Stimulated activated CD8-positive, alpha-beta memory T cell treated with anti-CD3 and anti-CD28 coated beads, Interleukin-4, amount 100 ng/mL, for 24 hours (primary cell): Measurements from ENCODE around the gene NT5DC1.
"Not testable (repeated sequence)": the region's sequence is repeated elsewhere in the genome, so short reads cannot be mapped to it uniquely, and the experiment has no call there.

Source experiments
- DNase-seq: peaks from one replicate; pipeline ENCODE4 v3.0.0-alpha.2; 2020; ENCODE audit warnings: low read depth

The NT5DC1 gene

GRCh38 chr6:116090251-116090650 lies 10.4 kb upstream of the NT5DC1 start:
- no peak for DNase-seq

GRCh38 chr6:116094041-116094440 lies 6.6 kb upstream of the NT5DC1 start:
- DNase-seq: no peak

GRCh38 chr6:116096048-116096759 lies 4.4 kb upstream of the NT5DC1 start:
- DNase-seq: not testable (repeated sequence)

- no peak for DNase-seq
Observed at GRCh38 chr6:116096979-116097816, 3.5 kb upstream of the NT5DC1 start.

GRCh38 chr6:116099036-116099435 lies 1.6 kb upstream of the NT5DC1 start:
- DNase-seq: no peak

- DNase-seq: no peak
Observed at GRCh38 chr6:116101302-116101718, 657 bp downstream of the NT5DC1 start.

GRCh38 chr6:116101790-116102189 lies 1.1 kb downstream of the NT5DC1 start:
- DNase-seq: no peak

- DNase-seq: no peak
Observed at GRCh38 chr6:116102873-116103272, 2.2 kb downstream of the NT5DC1 start.

GRCh38 chr6:116104636-116105035 lies 4.0 kb downstream of the NT5DC1 start:
- no peak for DNase-seq

- no peak for DNase-seq
Observed at GRCh38 chr6:116105247-116105646, 4.6 kb downstream of the NT5DC1 start.

- DNase-seq: no peak
Observed at GRCh38 chr6:116106146-116106545, 5.5 kb downstream of the NT5DC1 start.

- DNase-seq: no peak
Observed at GRCh38 chr6:116108836-116109235, 8.2 kb downstream of the NT5DC1 start.

- no peak for DNase-seq
Observed at GRCh38 chr6:116111552-116112528, 11.2 kb downstream of the NT5DC1 start.

- no peak for DNase-seq
Observed at GRCh38 chr6:116113386-116113785, 12.7 kb downstream of the NT5DC1 start.

GRCh38 chr6:116115781-116116180 lies 15.1 kb downstream of the NT5DC1 start:
- DNase-seq: no peak

GRCh38 chr6:116118608-116119007 lies 18.0 kb downstream of the NT5DC1 start:
- no peak for DNase-seq

- DNase-seq: no peak
Observed at GRCh38 chr6:116120430-116120829, 19.8 kb downstream of the NT5DC1 start.

- DNase-seq: no peak
Observed at GRCh38 chr6:116126032-116126431, 25.4 kb downstream of the NT5DC1 start, which contains the start of gene COL10A1. Gene COL10A1 (minus strand): TSS chr6:116126132. CDS start chr6:116125492, 640 bp downstream.

GRCh38 chr6:116127771-116128493 lies 27.3 kb downstream of the NT5DC1 start:
- DNase-seq: no peak

- no peak for DNase-seq
Observed at GRCh38 chr6:116133453-116133852, 32.8 kb downstream of the NT5DC1 start.

GRCh38 chr6:116136373-116136772 lies 35.7 kb downstream of the NT5DC1 start:
- DNase-seq: no peak
